HuH-7 (cell line): ENCODE measurements around the gene BNIP1.

ENCODE experiments used
- DNase-seq: peaks from one replicate; pipeline ENCODE4 v3.0.0; 2011; ENCODE audit warnings: low spot score

Gene BNIP1

DNA sequence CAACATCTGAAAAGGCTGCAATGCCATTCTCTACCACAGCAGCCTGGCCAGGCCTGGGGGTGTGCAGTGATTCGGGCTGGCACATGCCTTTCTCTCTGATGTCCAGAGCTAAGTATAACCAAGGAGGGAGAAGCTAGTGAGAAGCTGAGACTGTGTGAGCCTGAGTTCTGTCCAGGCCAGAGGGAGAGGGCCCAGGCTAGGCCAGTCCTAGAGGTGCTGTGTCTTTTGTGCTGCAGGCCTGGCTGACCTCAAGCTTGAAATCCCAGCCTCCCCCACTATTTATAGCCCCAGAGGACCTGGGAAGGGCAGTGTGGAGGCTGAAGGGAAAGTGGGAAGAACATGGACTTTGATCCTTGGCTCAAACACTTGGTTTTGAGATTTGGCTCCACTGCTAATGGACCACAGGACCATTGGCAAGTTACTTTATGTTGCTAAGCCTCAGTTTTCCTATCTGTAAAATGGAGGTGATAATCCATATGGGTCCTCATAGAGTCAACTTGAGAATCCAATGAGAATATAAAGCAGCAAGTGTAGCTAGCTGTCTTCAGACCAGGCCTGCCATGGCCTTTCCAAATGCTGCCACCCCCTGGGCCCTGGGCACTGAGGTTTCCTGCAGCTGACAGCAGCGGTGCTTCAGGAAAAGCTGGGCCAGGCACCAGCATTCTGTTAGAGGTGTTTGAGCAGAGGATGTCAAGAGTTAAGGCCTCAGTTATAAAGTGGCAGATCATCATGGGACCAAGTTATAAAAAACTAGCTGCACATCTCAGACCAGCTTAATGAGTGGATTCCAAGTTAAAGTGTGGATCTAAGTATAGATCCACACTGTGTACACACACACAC lies 21.1 kb downstream of the BNIP1 start:
- DNase-seq: peak; percentile 20

DNA sequence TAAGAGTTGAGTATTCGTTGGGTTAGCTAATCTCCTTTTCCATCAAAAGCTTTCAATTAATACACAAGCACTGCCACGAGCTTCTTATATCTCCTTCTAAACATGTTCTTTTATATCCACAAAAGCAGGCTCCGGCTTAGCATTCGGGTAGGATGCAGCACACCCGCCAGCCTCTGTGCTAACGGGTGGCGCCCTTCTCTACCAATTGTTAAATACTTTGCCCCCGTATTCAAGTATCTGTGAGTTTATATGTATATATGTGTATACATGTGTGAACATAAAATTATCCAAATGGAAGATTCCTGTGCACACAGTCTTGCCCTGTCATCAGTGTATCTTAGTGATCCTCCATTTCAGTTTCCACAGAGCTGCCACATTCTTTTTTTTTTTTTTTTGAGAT lies 27.8 kb downstream of the BNIP1 start:
- DNase-seq: no peak

DNA sequence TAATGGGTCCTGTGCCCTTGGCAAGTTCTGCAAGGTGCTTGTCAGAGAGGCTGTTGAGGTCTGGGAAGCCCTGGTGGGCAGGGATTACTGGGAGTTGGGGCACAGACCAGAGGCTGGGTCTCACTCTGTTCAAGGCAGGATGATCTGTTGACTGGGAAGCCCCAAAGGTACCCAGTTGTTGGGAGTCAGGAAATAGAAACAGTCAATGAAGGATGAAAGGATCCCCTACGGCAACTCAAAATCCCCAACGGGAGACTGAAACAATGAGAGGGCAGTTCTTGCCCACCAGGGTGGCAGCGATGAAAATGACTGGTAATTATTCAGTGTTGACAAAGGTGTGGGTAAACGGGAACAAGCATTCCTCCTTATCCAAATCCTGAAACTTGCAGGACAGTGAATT lies 31.2 kb downstream of the BNIP1 start:
- no peak for DNase-seq

DNA sequence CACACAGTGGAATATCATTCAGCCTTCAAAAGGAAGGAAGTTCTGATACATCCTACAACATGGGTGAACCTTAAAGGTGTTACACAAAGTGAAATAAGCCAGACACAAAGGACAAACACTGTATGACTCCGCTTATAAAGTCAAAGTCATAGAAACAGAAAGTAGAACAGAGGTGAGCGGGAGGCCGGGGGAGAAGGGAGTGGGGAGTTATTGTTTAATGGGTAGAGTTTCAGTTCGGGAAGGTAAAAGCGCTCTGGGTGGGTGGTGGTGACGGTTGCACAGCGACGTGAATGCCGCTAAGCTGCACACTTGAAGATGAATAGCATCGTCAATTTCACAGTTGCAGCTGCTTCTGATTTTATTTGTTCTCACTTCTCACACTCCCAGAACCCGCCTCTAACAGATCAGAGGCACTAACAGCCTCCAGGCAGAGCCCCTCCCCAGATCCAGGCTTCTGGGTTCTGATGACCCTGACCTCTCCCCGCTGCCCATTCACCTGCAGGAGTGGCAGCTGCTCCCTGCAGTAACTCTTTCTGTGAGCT lies 34.1 kb downstream of the BNIP1 start:
- no peak for DNase-seq

DNA sequence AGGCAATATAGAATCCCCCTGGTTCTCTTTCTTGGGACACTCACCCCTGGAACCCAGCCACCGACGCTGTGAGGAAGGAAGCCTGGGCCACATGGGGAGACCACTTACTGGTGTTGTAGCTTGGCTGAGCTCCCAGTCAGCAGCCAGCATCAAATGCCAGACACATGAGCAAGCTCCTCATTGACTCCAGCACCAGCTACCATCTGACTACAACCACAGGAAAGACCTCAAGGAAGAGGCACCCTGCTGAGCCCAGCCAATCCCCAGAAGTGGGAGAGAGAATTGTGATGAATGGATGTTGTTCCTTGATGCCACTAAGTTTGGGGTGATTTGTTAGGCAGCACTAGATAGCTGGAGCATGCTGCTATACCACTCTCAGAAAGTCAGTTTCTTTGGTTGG lies 36.0 kb downstream of the BNIP1 start:
- DNase-seq: no peak

DNA sequence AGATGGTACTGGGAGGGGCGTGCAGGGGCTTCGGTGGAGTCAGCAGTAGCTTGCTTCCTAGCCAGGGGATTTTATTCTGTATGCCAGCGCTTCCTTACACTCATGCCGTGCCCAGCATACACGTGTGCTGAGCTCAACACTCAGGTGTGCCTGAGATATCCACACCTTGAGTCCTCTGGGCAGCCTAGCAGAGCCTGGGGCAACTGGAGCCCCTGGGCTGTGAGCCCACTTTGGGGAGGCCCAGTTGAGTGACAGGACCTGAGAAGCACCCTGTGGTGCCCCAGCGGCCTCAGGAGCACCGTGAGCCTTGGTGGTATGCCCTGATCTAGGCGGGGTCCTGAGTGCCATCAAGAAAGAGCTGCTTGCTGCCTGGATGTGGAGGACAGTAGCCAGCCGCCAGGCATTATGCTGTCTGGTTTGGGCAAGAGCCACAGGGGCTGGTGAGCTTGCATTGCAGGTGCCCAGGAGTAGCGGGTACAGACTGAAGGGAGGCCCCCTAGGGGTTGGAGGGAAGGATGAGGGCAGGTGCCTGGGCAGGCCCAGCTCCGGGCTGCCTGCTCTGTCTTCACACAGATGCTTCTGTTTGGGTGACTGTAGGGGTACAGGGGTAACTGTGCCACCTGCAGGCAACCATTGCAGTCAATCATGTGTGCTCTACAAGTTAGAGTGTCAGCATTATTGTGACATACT lies 42.9 kb downstream of the BNIP1 start:
- no peak for DNase-seq

DNA sequence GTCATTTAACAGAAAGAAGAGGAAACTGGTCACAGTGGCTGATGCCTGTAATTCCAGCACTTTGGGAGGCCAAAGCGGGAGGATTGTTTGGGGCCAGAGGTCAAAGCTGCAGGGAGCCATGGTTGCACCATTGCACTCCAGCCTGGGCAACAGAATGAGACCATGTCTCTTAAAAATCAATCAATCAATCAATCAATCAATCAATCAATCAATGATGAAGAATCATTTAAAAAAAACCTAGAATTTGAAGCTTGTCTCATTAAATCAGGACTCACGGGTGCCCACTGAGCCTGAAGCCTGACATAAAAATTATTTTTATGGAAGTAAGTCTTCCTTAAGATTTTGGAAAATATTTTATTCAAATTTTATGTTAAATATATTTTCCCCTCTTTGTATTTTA lies 43.9 kb downstream of the BNIP1 start:
- no peak for DNase-seq

DNA sequence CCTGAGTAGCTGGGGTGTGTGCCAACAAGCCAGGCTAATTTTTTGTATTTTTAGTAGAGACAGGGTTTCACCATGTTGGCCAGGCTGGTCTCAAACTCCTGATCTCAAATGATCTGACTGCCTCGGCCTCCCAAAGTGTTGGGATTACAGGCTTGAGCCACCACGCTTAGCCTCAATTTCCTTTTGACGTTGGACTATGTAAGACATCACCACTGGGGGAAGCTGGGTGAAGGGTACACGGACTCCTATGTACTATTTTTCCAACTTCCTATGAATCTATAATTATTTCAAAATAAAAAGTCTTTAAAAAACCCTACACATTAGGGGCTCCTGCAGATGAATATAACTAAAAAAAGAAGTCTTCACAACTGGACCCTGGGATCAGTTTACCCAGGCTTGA lies 46.7 kb downstream of the BNIP1 start:
- DNase-seq: no peak

DNA sequence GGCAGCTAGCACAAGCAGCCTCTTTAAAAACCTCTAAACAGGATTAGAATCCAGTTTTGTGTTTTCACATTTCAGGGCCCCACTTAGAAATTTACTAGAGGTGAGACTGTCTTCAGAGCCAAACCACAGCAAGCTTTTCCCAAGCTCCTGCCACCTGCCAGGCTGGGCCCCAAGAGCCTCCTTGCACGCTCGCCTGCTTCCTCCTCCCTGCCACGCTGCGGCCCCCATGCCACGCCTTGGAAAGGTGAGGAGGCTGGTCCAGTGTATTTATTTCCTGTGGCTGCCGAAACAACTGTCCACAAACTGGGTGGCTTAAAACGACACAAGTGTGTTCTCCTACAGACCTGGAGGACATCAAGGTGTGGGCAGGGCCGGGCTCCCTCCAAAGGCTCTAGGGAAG lies 47.2 kb downstream of the BNIP1 start:
- no peak for DNase-seq

DNA sequence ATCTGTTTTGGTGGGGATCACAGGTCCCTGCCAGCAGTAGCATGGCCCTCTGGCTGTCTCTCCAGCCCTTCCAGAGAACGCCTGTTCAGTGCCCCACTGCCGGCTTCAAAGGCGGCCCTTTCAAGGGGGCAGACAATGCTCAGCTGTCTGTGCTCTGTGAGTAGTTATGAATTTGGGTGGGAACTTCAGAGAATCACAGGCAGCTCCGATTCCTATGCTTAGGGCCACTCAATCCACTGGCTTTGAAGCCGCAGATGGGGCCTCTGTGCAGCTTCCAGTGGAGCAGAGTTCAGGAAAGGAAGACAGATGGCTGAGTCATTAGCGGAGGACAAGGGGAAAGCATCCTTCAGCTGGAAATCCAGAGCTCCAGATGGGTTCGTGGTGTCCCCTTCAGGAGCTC lies 48.2 kb downstream of the BNIP1 start:
- DNase-seq: no peak

DNA sequence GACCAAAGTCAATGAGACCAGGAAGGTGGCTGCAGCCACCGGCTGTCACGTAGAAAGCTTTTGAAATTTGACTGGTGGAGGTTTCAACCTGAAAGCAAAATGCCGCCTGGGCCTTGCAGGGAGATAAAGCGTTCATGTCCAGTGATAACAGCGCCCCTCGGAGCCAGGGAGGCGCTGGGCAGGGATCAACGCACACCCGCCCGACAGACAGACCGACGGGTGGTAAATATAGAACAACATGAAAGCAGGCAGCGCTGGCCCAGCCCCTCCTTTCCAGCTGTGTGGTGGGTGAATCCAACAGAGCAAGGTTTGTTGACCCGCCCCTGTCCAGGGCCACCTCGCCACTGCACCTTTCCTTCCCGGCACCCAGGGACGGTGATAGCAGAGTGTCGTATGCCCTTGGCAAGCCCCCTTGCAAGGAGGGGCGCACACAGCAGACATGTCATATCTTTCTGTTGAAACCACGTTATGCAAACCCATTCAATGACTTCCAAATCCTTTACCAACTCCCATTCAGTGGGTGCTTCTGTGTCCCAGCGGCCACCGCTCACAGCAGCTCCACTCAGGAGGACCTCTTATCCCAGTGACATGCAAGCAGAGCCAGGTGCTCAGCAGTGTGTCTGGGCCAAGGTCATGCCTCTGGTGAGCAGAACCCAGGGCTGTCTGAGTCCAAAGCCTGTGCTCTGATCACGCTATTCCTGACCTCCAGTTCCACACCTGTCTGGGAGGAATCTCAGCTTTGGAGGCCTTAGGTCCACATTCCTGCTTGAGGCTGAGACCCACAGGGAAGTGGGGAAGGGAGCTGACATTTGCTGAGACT lies 52.0 kb downstream of the BNIP1 start:
- no peak for DNase-seq

DNA sequence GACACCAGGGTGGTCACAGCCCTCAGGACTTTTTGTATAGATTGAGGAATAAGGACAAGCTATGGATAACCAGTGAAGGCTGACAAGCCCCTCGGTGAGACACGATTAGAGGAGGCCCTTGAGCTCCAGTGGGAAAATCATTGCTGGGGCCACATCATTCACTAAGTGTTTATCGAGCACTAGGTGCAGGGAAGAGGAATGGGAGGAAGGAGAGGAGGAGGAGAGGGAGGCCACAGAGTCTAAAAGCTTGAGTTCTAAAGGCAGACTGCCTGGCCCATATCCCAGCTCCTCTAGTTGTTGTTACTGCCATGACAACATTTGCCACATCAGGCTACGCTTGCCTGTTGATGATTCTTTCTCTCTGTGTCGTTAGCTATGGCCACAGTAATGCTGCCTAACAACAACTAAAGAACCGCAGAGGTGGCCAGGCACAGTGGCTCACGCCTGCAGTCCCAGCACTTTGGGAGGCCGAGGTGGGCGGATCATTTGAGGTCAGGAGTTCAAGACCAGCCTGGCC lies 53.1 kb downstream of the BNIP1 start:
- DNase-seq: no peak

DNA sequence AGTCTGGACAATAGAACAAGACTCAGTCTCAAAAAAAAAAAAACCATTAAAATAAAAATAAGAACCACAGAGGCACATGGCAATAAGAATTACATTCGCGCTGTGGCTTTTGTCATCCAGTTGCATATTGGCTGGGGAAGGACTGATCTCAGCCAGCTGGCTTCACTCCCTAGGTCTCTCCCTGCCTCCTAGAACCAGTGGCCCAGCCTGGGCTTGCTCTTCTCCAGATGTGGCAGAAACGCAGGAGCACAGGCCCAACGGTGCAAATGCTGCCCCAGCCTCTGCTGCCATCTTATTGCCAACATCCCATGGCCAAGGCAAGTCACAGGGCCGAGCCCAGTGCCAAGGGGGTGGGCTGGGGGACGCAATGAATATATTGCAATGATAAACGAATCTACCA lies 53.7 kb downstream of the BNIP1 start:
- DNase-seq: no peak

DNA sequence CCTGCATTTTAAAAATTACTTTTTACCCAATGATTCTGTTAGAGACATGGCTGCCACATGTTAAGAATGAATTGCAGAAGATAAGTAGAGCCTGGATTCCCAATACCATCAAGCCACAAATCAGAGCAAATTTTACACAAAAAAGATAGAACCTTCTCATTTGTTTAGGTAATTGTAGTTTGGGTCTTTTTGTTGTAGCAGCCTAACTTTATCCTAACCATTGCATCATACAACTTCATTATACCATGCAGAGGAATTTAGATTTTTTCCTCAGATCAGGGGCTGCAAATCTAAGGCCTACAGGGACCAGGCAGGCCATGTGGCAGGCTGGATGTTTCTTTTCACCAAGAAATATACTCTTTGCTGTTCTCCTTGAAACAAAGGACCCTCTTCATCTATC lies 56.0 kb downstream of the BNIP1 start:
- DNase-seq: no peak

DNA sequence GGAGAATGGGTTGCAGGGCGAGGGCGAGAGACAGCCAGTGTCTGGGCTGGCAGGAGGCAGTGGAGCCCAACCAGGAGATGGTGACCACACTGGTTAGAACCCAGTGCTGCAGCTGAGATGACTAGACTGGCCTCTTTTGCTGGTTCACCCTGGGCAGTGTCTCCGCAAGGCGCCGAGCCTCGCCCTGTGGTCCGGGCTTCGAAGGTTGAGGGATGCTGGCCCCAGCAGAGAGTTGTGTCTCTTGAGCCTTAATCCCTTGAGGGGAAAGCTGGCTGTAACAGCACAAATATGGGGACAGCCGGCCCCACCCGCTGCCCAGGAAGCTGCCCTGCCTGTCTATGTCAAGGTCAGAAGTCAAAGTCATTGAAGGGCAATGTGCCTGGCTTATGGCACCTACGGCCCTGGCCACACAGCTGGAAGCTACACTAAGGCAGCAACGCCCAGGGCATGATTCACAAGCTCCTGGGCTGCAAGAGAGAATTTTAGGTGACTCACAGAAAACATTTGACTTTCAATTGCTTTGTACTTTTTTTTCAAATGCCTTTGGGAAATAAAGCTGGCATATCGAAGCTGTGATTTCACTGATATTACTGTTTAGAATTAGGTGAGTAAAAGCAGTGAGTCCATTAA lies 57.4 kb downstream of the BNIP1 start:
- no peak for DNase-seq

DNA sequence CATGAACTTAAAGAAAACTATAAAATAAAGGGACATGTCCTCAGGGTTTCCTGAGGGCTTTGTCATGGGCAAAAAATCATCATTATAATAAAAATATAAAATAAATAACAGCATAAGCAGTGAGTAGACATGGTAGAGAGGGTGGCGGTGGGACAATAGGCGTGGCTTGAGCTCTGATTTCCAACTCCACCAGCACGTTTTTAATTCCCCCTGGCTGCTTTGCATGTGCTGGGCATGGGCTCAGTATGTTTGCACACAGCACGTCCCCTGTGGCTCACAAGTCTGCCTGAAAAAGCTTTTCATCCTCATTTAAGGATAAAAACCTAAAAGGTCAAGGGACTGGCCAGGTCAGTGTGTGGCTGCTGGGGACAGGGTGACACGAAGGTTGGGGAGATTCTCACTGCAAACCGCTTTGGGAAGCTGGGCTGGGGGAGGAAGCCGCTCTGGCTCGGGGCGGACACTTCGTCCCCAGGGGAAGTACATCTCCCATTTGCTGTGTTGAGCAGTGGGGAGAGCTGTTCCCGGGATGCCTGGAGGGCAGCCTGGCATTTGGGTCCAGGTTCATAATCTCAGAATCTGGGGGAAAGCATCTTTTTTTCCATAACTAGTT lies 58.0 kb downstream of the BNIP1 start:
- DNase-seq: no peak

DNA sequence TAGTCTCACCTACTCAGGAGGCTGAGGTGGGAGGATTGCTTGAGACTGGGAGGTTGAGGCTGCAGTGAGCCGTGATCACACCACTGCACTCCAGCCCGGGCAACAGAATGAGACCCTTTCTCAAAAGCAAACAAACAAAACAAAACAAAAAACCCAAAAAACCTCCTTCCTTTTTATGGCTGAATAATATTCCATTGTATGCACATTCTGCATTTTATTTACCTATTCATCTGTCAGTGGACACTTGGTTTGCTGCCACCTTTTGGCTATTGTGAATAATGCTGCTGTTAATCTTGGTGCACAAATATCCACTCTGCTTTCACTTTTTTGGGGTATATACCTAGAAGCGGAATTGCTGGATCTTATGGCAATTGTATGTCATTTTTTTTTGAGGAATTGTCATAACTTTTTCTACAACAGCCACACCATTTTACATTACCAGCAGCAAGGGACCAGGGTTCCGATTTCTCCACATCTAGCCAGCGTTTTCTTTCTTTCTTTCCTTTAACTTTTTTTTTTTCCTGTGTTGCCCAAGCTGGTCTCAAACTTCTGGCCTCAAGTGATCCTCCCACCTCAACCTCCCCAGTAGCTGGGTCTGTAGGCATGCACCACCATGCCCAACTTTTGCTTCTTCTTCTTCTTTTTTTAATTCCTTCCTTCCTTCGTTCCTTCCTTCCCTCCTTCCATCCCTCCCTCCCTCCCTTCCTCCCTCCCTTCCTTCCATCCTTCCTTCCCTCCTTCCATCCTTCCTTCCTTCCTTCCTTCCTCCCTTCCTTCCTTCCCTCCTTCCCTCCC lies 60.1 kb downstream of the BNIP1 start:
- no peak for DNase-seq

DNA sequence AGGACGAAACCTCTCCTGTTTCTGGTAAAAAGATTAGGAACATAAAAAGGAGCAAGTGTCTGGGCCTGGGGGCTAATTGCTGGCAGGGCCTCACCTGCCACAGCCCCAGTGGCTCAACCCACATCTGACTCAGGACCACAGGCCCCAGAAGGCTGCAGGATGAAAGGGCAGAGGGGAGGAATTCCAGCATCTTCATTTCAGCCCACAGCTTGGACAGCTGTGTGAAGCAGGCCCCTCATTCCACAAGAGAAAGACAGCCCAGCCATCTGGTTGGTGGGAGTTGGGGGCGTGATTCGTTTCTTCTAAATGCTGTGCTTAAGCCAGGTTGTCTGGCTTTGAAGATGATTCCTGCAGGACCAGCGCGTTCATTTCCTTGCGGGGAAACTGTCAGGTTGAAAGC lies 61.6 kb downstream of the BNIP1 start:
- DNase-seq: no peak

DNA sequence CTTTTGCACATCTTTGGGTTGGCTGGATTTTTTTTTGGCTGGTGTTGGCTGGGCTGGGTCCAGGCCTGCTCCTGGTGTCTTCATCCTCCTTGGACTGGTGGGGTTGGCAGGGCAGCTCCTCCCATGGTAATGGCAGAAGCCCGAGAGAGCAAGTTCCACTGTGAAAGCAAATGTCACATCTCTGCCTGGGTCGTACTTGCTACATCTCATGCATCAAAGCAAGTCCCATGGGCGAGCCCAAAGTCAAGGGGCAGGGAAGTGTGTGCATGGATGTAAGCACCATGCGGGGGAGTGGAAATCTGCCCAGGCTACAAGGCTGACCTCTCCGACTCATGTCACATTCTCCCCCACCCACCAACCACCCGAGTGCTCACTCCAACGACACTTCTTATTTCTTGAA lies 64.0 kb downstream of the BNIP1 start:
- no peak for DNase-seq

DNA sequence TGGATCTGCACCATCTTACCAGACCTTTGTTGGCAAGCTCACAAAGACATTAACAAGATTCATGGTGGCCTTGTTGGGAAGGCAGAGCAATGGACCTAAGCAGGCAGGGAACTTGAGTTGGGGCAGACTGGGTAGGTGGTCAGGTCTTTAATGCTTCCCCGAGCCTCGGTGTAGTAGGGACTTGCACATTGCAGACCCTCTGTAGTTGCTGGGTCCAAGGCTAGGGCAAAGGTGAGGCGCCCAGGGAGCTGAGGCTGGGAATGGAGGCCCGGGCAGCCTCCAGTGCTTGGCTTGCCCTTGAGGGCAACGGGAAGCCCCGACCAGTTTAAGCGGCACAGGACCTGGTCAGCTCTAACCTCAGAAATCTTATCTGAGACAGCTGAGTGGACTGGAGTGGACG lies 66.5 kb downstream of the BNIP1 start:
- no peak for DNase-seq

DNA sequence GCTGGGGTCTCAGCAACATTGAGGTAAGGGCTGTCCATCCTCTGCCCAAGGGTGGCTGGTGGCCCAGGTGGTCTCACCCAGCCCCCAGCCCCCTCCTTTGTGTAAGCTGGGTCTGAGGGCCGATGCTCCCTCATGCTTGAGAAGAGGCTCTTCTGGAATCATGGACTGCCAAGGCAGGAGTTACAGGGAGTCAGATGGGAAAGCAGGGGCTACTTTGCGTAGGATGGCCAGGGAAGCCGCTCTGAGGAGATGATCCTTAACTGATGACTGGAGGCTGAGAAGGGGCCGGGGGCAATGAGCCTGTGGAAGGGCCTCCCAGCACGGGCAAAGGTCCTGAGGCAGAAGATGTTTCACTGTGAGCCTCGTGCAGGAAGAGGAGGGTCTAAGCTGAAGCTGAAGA lies 67.0 kb downstream of the BNIP1 start:
- no peak for DNase-seq
